ENCODE data around the gene EXOC6B.

Gene EXOC6B

DNA sequence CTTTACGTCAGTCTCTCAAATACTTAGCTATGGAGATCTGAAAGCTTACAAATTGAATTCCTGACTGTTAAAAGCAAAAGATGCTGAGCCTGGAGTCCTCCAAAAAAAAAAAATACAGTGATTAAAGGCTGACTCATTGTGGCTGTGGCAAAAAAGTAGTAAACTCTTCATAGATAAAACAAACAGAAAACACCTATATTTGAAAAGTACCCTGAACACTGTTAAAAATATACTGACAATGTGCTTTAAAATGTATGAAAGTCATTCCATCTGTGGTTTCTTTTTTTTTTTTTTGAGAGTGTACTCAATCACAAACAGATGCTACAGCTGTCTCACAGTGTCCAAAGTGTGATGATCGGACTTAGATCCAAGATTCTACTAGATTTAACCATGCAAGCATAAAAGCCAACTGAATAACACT, 410.6 kb downstream of the EXOC6B start:
- Histone ChIP-seq H3K4me1 (ENCODE audit: control insufficient read depth, low read depth, low read length) (no peaks in the 10 kb centered on the region), H3K9ac (ENCODE audit: low read length) (no peak overlapping the region), H3K56ac (ENCODE audit: low read length) (no peak overlapping the region), H3K36me3 (ENCODE audit: control insufficient read depth, insufficient read depth, low read length) (no peaks in the 10 kb centered on the region), H3K79me2 (ENCODE audit: control insufficient read depth, insufficient read depth, low read length) (no peaks in the 10 kb centered on the region), H3K23ac (ENCODE audit: low read length) (no peak overlapping the region), H4K5ac (ENCODE audit: low read length) (no peak overlapping the region), H3K27me3 (ENCODE audit: insufficient read depth, low read length, poor library complexity) (no peaks in the 10 kb centered on the region), H2AK5ac (ENCODE audit: low read length) (no peak overlapping the region), H4K8ac (ENCODE audit: low read depth, low read length) (no peak overlapping the region), H2BK5ac (ENCODE audit: low read length) (no peak overlapping the region), H2BK120ac (ENCODE audit: low read depth, low read length) (no peak overlapping the region), H3K4me2 (ENCODE audit: low read length) (no peak overlapping the region), H3K4me3 (ENCODE audit: low read length) (no peak overlapping the region), H3K27ac (ENCODE audit: low read depth, low read length) (no peak overlapping the region), H2BK15ac (replicated peaks; ENCODE audit: low read depth) (no peak overlapping the region), H3K18ac (ENCODE audit: low read length) (no peak overlapping the region), H3K4ac (ENCODE audit: low read depth, low read length) (no peak overlapping the region), H3K79me1 (ENCODE audit: low read length) (no peaks in the 10 kb centered on the region)
- WGBS (ENCODE audit: extremely low coverage, insufficient coverage, low lambda C conversion rate): no CpG with 5 or more reads among the region's 2 CpGs
- DNase-seq: no peak

DNA sequence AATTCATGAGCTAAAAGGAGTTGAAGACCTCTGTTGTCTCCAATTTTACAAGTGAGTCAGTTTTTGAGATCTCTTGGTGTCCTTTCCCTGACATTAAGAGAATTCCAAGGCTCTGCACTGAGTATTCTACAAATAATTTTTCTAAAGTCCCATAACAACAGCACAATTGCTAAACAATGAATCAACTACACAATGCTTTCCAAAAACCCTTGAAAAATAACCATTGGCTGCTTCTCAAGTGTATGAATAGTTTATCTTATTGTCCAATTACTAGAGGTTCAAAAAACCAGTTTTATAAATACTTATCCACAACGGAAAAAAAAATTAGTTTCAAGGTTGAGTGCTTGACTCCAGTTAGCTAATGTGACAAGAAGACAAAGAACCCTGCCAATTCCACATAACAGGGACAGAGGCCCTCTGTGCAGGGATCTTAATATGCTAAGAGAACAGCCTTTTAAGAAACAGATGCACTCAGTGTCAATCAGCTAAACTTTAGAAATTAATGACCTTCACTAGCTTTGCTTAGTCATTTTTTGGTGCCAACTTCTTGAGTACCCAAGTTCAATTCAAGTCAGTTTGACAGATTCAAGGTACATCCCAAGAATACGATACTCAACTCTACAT, 411.6 kb downstream of the EXOC6B start:
- H2BK5ac ChIP-seq (ENCODE audit: low read length): no peak overlapping the region
- H3K79me1 ChIP-seq (ENCODE audit: low read length): no peaks in the 10 kb centered on the region
- H3K36me3 ChIP-seq (ENCODE audit: control insufficient read depth, insufficient read depth, low read length): no peaks in the 10 kb centered on the region
- H3K4me2 ChIP-seq (ENCODE audit: low read length): no peak overlapping the region
- no peak overlapping the region for H3K4me3 ChIP-seq (ENCODE audit: low read length)
- no peak overlapping the region for H3K4ac ChIP-seq (ENCODE audit: low read depth, low read length)
- WGBS (ENCODE audit: extremely low coverage, insufficient coverage, low lambda C conversion rate): no CpG with 5 or more reads among the region's 2 CpGs
- H2BK15ac ChIP-seq (replicated peaks; ENCODE audit: low read depth): no peak overlapping the region
- no peak overlapping the region for H2AK5ac ChIP-seq (ENCODE audit: low read length)
- no peaks in the 10 kb centered on the region for H3K79me2 ChIP-seq (ENCODE audit: control insufficient read depth, insufficient read depth, low read length)
- H4K8ac ChIP-seq (ENCODE audit: low read depth, low read length): no peak overlapping the region
- no peak overlapping the region for H3K27ac ChIP-seq (ENCODE audit: low read depth, low read length)
- H3K23ac ChIP-seq (ENCODE audit: low read length): no peak overlapping the region
- H3K9ac ChIP-seq (ENCODE audit: low read length): no peak overlapping the region
- no peaks in the 10 kb centered on the region for H3K4me1 ChIP-seq (ENCODE audit: control insufficient read depth, low read depth, low read length)
- no peak overlapping the region for H3K18ac ChIP-seq (ENCODE audit: low read length)
- DNase-seq: no peak
- H4K5ac ChIP-seq (ENCODE audit: low read length): no peak overlapping the region
- H2BK120ac ChIP-seq (ENCODE audit: low read depth, low read length): no peak overlapping the region
- no peak overlapping the region for H3K56ac ChIP-seq (ENCODE audit: low read length)
- H3K27me3 ChIP-seq (ENCODE audit: insufficient read depth, low read length, poor library complexity): no peaks in the 10 kb centered on the region

DNA sequence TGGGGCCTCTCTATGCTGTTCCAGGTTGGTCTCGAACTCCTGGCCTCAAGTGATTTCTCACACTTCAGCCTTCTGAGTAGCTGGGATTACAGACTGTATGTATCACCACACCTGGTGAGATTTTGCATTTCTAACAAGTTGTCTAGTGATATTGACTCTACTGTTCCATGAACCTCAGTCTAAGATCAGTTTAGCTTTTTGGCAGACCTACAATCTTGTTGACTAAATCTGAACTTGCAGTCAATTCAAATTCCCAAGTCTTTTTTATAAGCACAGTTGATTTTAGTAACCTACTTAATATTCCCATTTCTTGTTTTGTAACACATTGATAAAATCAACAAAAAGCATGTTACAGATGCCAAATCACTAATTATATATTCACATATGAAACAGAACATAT, 412.1 kb downstream of the EXOC6B start:
- no peaks in the 10 kb centered on the region for H3K27me3 ChIP-seq (ENCODE audit: insufficient read depth, low read length, poor library complexity)
- no peak overlapping the region for H2BK15ac ChIP-seq (replicated peaks; ENCODE audit: low read depth)
- H3K4ac ChIP-seq (ENCODE audit: low read depth, low read length): no peak overlapping the region
- H3K4me3 ChIP-seq (ENCODE audit: low read length): no peak overlapping the region
- H2BK120ac ChIP-seq (ENCODE audit: low read depth, low read length): no peak overlapping the region
- H4K8ac ChIP-seq (ENCODE audit: low read depth, low read length): no peak overlapping the region
- H2BK5ac ChIP-seq (ENCODE audit: low read length): no peak overlapping the region
- H3K9ac ChIP-seq (ENCODE audit: low read length): no peak overlapping the region
- no peak for DNase-seq
- H3K18ac ChIP-seq (ENCODE audit: low read length): no peak overlapping the region
- H2AK5ac ChIP-seq (ENCODE audit: low read length): no peak overlapping the region
- no peaks in the 10 kb centered on the region for H3K79me1 ChIP-seq (ENCODE audit: low read length)
- no peaks in the 10 kb centered on the region for H3K79me2 ChIP-seq (ENCODE audit: control insufficient read depth, insufficient read depth, low read length)
- H3K56ac ChIP-seq (ENCODE audit: low read length): no peak overlapping the region
- H3K4me2 ChIP-seq (ENCODE audit: low read length): no peak overlapping the region
- no CpG with 5 or more reads among the region's 1 CpG for WGBS (ENCODE audit: extremely low coverage, insufficient coverage, low lambda C conversion rate)
- no peak overlapping the region for H3K23ac ChIP-seq (ENCODE audit: low read length)
- no peak overlapping the region for H4K5ac ChIP-seq (ENCODE audit: low read length)
- no peaks in the 10 kb centered on the region for H3K36me3 ChIP-seq (ENCODE audit: control insufficient read depth, insufficient read depth, low read length)
- no peaks in the 10 kb centered on the region for H3K4me1 ChIP-seq (ENCODE audit: control insufficient read depth, low read depth, low read length)
- no peak overlapping the region for H3K27ac ChIP-seq (ENCODE audit: low read depth, low read length)

DNA sequence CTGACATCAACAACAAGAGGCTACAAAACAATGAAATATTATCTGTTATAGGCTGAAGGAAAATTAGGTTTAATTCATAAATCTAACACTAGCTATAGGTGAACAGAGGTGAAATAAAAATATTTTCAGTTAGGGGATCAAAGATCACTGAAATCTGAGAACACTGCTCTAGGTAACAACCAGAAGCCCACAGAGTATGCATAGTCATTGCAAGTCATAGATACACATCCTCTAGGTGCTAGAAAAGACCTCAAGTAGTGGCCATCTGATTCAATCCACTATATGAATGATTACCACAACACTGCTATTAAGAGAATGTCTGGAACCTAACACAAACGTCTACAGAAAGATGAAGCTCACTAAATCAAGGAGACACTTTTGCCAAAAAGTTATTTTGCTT, 413.6 kb downstream of the EXOC6B start:
- DNase-seq: peak; percentile 11
- H3K4me3 ChIP-seq (ENCODE audit: low read length): no peak overlapping the region
- H2AK5ac ChIP-seq (ENCODE audit: low read length): no peak overlapping the region
- no peak overlapping the region for H3K4ac ChIP-seq (ENCODE audit: low read depth, low read length)
- H3K23ac ChIP-seq (ENCODE audit: low read length): no peak overlapping the region
- no peak overlapping the region for H2BK120ac ChIP-seq (ENCODE audit: low read depth, low read length)
- H3K56ac ChIP-seq (ENCODE audit: low read length): no peak overlapping the region
- H3K79me1 ChIP-seq (ENCODE audit: low read length): no peaks in the 10 kb centered on the region
- no CpG with 5 or more reads among the region's 1 CpG for WGBS (ENCODE audit: extremely low coverage, insufficient coverage, low lambda C conversion rate)
- H3K18ac ChIP-seq (ENCODE audit: low read length): no peak overlapping the region
- no peaks in the 10 kb centered on the region for H3K27me3 ChIP-seq (ENCODE audit: insufficient read depth, low read length, poor library complexity)
- no peaks in the 10 kb centered on the region for H3K79me2 ChIP-seq (ENCODE audit: control insufficient read depth, insufficient read depth, low read length)
- no peak overlapping the region for H4K5ac ChIP-seq (ENCODE audit: low read length)
- no peak overlapping the region for H3K27ac ChIP-seq (ENCODE audit: low read depth, low read length)
- no peak overlapping the region for H2BK15ac ChIP-seq (replicated peaks; ENCODE audit: low read depth)
- H3K36me3 ChIP-seq (ENCODE audit: control insufficient read depth, insufficient read depth, low read length): no peaks in the 10 kb centered on the region
- H3K4me2 ChIP-seq (ENCODE audit: low read length): no peak overlapping the region
- no peaks in the 10 kb centered on the region for H3K4me1 ChIP-seq (ENCODE audit: control insufficient read depth, low read depth, low read length)
- no peak overlapping the region for H3K9ac ChIP-seq (ENCODE audit: low read length)
- no peak overlapping the region for H2BK5ac ChIP-seq (ENCODE audit: low read length)
- no peak overlapping the region for H4K8ac ChIP-seq (ENCODE audit: low read depth, low read length)

DNA sequence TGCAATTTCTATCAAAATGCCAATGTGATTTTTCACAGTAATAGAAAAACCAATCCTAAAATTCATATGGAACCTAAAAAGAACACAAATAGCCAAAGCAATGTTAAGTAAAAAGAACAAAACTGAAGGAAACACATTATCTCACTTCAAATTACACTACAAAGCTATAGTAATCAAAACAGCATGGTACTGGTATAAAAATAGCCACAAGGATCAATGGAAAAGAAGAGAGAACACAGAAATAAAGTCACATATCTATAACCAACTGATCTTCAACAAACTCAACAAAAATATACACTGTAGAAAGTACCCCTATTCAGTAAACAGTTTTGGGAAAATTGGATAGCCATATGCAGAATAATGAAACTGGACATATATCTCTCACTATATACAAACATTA, 426.0 kb downstream of the EXOC6B start:
- DNase-seq: no peak
- no peak overlapping the region for H3K23ac ChIP-seq (ENCODE audit: low read length)
- no peak overlapping the region for H3K18ac ChIP-seq (ENCODE audit: low read length)
- no peak overlapping the region for H3K9ac ChIP-seq (ENCODE audit: low read length)
- no peak overlapping the region for H3K56ac ChIP-seq (ENCODE audit: low read length)
- H2BK15ac ChIP-seq (replicated peaks; ENCODE audit: low read depth): no peak overlapping the region
- H4K5ac ChIP-seq (ENCODE audit: low read length): no peak overlapping the region
- no peak overlapping the region for H3K27ac ChIP-seq (ENCODE audit: low read depth, low read length)
- H3K79me1 ChIP-seq (ENCODE audit: low read length): no peaks in the 10 kb centered on the region
- no peaks in the 10 kb centered on the region for H3K27me3 ChIP-seq (ENCODE audit: insufficient read depth, low read length, poor library complexity)
- H3K79me2 ChIP-seq (ENCODE audit: control insufficient read depth, insufficient read depth, low read length): no peaks in the 10 kb centered on the region
- no peak overlapping the region for H3K4me2 ChIP-seq (ENCODE audit: low read length)
- H2BK5ac ChIP-seq (ENCODE audit: low read length): no peak overlapping the region
- no peaks in the 10 kb centered on the region for H3K36me3 ChIP-seq (ENCODE audit: control insufficient read depth, insufficient read depth, low read length)
- H2AK5ac ChIP-seq (ENCODE audit: low read length): no peak overlapping the region
- no peak overlapping the region for H2BK120ac ChIP-seq (ENCODE audit: low read depth, low read length)
- no peaks in the 10 kb centered on the region for H3K4me1 ChIP-seq (ENCODE audit: control insufficient read depth, low read depth, low read length)
- H3K4ac ChIP-seq (ENCODE audit: low read depth, low read length): no peak overlapping the region
- no peak overlapping the region for H3K4me3 ChIP-seq (ENCODE audit: low read length)
- no peak overlapping the region for H4K8ac ChIP-seq (ENCODE audit: low read depth, low read length)

DNA sequence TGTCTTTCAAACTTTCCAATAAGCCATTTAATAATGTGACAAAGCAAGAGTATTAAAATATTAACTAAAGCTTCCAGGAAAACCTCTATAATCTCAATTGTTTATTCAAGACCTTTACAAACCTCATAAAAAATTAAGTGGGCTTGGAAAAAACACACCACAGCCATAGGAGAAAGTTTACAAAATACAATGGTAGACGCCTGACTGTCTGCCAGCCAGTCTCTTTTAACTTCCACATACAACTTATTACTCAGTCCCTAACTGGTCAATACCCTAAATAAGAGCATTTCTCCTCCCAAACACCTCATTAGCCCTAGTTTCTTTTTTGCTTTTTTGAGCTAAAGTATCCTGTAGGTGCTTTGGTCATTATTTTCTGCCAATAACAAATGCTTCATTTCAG, 430.7 kb downstream of the EXOC6B start:
- Histone ChIP-seq H3K23ac (ENCODE audit: low read length) (no peak overlapping the region), H3K4me1 (ENCODE audit: control insufficient read depth, low read depth, low read length) (no peaks in the 10 kb centered on the region), H3K79me1 (ENCODE audit: low read length) (no peaks in the 10 kb centered on the region), H2BK15ac (replicated peaks; ENCODE audit: low read depth) (no peak overlapping the region), H3K4me3 (ENCODE audit: low read length) (no peak overlapping the region), H2BK120ac (ENCODE audit: low read depth, low read length) (no peak overlapping the region), H3K36me3 (ENCODE audit: control insufficient read depth, insufficient read depth, low read length) (no peaks in the 10 kb centered on the region), H3K9ac (ENCODE audit: low read length) (no peak overlapping the region), H2AK5ac (ENCODE audit: low read length) (no peak overlapping the region), H3K27me3 (ENCODE audit: insufficient read depth, low read length, poor library complexity) (no peaks in the 10 kb centered on the region), H3K79me2 (ENCODE audit: control insufficient read depth, insufficient read depth, low read length) (no peaks in the 10 kb centered on the region), H3K4me2 (ENCODE audit: low read length) (no peak overlapping the region), H4K8ac (ENCODE audit: low read depth, low read length) (no peak overlapping the region), H3K18ac (ENCODE audit: low read length) (no peak overlapping the region), H3K4ac (ENCODE audit: low read depth, low read length) (no peak overlapping the region), H3K56ac (ENCODE audit: low read length) (no peak overlapping the region), H3K27ac (ENCODE audit: low read depth, low read length) (no peak overlapping the region), H4K5ac (ENCODE audit: low read length) (no peak overlapping the region), H2BK5ac (ENCODE audit: low read length) (no peak overlapping the region)
- no peak for DNase-seq
- WGBS (ENCODE audit: extremely low coverage, insufficient coverage, low lambda C conversion rate): no CpG with 5 or more reads among the region's 1 CpG
